Measurements from ENCODE around the gene MNT. TPM values are rescaled to one million over a fixed set of nuclear protein-coding genes. Genes with fewer than 3 reads are reported as not detected.

MNT gene
- total and polyA plus RNA-seq, 2 of the 8 experiments (the other 6 are each of a cell fraction or from before 2014, with no cell fraction given) = 5.0 to 17.3 TPM

DNA sequence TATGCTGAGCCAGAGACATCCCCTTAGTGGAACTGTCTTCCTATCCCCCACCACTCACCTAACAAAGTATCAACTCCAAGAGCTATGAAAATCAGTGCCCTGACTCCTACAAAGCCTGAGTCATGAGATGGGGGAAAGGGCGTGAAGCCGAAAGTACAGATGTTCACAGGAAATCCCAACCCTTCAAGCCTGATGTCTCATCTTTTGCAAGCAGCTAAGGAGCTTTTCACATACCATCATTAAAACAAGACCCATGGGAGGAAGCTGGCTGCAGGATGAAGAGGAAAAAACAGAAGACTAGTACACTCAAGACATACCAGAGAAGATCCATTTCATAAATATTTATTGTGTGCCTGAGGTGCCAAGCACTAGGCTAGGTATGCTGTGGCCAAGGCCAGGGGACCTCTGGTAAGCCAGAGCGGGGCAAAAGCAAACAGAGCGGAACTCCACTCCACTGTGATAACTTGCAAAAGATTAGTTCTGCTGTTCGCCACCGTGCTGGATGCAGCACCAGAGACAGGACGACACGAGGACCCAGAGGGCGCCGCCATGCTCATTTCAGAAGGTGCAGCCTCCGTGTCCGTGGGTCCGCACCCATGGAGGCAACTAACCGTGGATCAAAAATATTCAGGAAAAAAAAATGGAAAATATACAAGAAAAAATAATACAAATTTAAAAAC lies 4.5 kb upstream of the MNT start:
- H4K20me1 ChIP-seq (replicated peaks in 1 of 2; ENCODE audit: control insufficient read depth in 1 of 2, insufficient read depth in 2 of 2, low read length in 2 of 2) = peaks cover 0 to 2% of the 10 kb centered on the region in 2 experiments
- ChIA-PET CTCF (ENCODE audit: partially characterized antibody) (interaction anchor here (4.0 to 8.8 kb wide), 2 partner anchors 11 to 24 kb away, joined by 27 to 80 read pairs; no protein-coding TSS in a partner anchor), POLR2A (ENCODE audit: partially characterized antibody) (interaction anchor here (8.8 kb wide), 1 partner anchor 19 kb away, joined by 193 read pairs; no protein-coding TSS in a partner anchor)
- H4K5ac ChIP-seq (ENCODE audit: insufficient read length, low read depth, low read length) = no peak overlapping the region
- H4K91ac ChIP-seq (replicated peaks; ENCODE audit: insufficient read length, low read length) = no peak overlapping the region
- H3K4me2 ChIP-seq (ENCODE audit: insufficient read depth in 1 of 2, low read depth in 2 of 2, low read length in 2 of 2) = no peak overlapping the region
- H2BK120ac ChIP-seq (replicated peaks; ENCODE audit: low read depth, low read length) = no peak overlapping the region
- FAIRE-seq (no peak), DNase-seq (ENCODE audit: low read depth in 1 of 2, low spot score in 2 of 2) (no peak)
- no peaks in the 10 kb centered on the region for H3K79me1 ChIP-seq (ENCODE audit: low read depth, low read length)
- no peak overlapping the region for H3K14ac ChIP-seq (ENCODE audit: insufficient read length)
- H2AFZ ChIP-seq (ENCODE audit: low read length) = no peak overlapping the region
- no peak overlapping the region for H4K8ac ChIP-seq (ENCODE audit: extremely low read depth, insufficient read depth, low read length)
- H2BK12ac ChIP-seq (ENCODE audit: low read depth, low read length) = no peak overlapping the region
- WGBS, 2 experiments (ENCODE audit: extremely low coverage in 1 of 2, insufficient coverage in 1 of 2, insufficient read length in 1 of 2, insufficient replicate concordance in 2 of 2, low coverage in 1 of 2, low lambda C conversion rate in 2 of 2, missing lambda C conversion rate in 1 of 2) = 91% methylated on average over 14 of the region's 14 CpGs; no CpG with 5 or more reads in 1 of the 2 experiments
- H3K36me3 ChIP-seq (ENCODE audit: control insufficient read depth in 2 of 4, insufficient read depth in 4 of 4, low read length in 3 of 4) = no peaks in the 10 kb centered on the region
- no peaks in the 10 kb centered on the region for H3K79me2 ChIP-seq (ENCODE audit: control insufficient read depth in 1 of 2, insufficient read depth in 2 of 2, low read length in 2 of 2)
- no peak overlapping the region for H3K27ac ChIP-seq (ENCODE audit: low read depth, low read length)
- no peak for TF ChIP-seq SUZ12 (IDR thresholded peaks at IDR 0.05; ENCODE audit: low read length)
- no peak for TF ChIP-seq TAF1 (IDR thresholded peaks at IDR 0.05; ENCODE audit: low read depth, low read length)
- no peak for TF ChIP-seq GTF2F1 (IDR thresholded peaks at IDR 0.05; ENCODE audit: borderline replicate concordance, low read depth, low read length)
- TF ChIP-seq SIX5 (IDR thresholded peaks at IDR 0.05; ENCODE audit: low read depth, low read length) = no peak
- TF ChIP-seq, protein P1, sequence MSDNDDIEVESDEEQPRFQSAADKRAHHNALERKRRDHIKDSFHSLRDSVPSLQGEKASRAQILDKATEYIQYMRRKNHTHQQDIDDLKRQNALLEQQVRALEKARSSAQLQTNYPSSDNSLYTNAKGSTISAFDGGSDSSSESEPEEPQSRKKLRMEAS (IDR thresholded peaks at IDR 0.05) = no peak
- TF ChIP-seq CHD2 (IDR thresholded peaks at IDR 0.05; ENCODE audit: low read length) = no peak
- TF ChIP-seq NANOG (IDR thresholded peaks at IDR 0.05; ENCODE audit: insufficient read depth, low read depth, low read length, poor library complexity, severe bottlenecking) = no peak
- TF ChIP-seq TCF12 (IDR thresholded peaks at IDR 0.05; ENCODE audit: low read depth, low read length) = no peak
- TF ChIP-seq RFX5 (IDR thresholded peaks at IDR 0.05; ENCODE audit: borderline replicate concordance, low read depth, low read length) = no peak
- no peak for TF ChIP-seq HDAC2 (IDR thresholded peaks at IDR 0.05; ENCODE audit: borderline replicate concordance in 1 of 2, low read depth in 2 of 2, low read length in 2 of 2)
- TF ChIP-seq TEAD4 (IDR thresholded peaks at IDR 0.05; ENCODE audit: low read depth, low read length) = no peak
- no peak overlapping the region for H3K56ac ChIP-seq (replicated peaks; ENCODE audit: insufficient read length, low read depth, low read length)
- H3K27me3 ChIP-seq (replicated peaks in 1 of 4; ENCODE audit: control insufficient read depth in 3 of 4, extremely low read depth in 1 of 4, insufficient read depth in 3 of 4, low read length in 3 of 4) = peaks cover 0 to 2% (median 0%) of the 10 kb centered on the region in 4 experiments; a peak in 2 of 7 replicates
- H3K4ac ChIP-seq (replicated peaks; ENCODE audit: insufficient read length, low read depth, low read length) = no peak overlapping the region
- no peak overlapping the region for H2BK15ac ChIP-seq (ENCODE audit: low read length)
- no peak overlapping the region for H2BK5ac ChIP-seq (ENCODE audit: low read depth, low read length)
- H2BK20ac ChIP-seq (ENCODE audit: low read length) = no peak overlapping the region
- H3K9me3 ChIP-seq (ENCODE audit: insufficient read depth in 2 of 2, low read depth in 1 of 2, low read length in 1 of 2) = no peaks in the 10 kb centered on the region
- H3K4me3 ChIP-seq (ENCODE audit: extremely low read depth in 1 of 4, insufficient read depth in 2 of 4, low read depth in 3 of 4, low read length in 4 of 4) = no peak overlapping the region
- H3K18ac ChIP-seq (ENCODE audit: extremely low read depth, low read length) = no peak overlapping the region
- H2AK5ac ChIP-seq (ENCODE audit: low read depth, low read length) = no peak overlapping the region
- no peak overlapping the region for H3K23ac ChIP-seq (ENCODE audit: insufficient read length)
- no peak overlapping the region for H3K9ac ChIP-seq (replicated peaks in 1 of 4; ENCODE audit: extremely low read depth in 1 of 4, low read depth in 3 of 4, low read length in 3 of 4)
- peaks cover 7% of the 10 kb centered on the region for H3K23me2 ChIP-seq (ENCODE audit: low read depth, low read length)
- H3K4me1 ChIP-seq (replicated peaks in 1 of 4; ENCODE audit: control insufficient read depth in 3 of 4, insufficient read depth in 4 of 4, low read length in 3 of 4) = peaks cover 0 to 4% (median 0%) of the 10 kb centered on the region in 4 experiments; a peak in 2 of 7 replicates
